Measurements from ENCODE around the gene ANGPTL8. TPM values are rescaled to one million over a fixed set of nuclear protein-coding genes. Genes with fewer than 3 reads are reported as not detected.

The ANGPTL8 gene
- total and polyA plus RNA-seq, 2 donors, result 0.16 TPM; not detected in 1

DNA sequence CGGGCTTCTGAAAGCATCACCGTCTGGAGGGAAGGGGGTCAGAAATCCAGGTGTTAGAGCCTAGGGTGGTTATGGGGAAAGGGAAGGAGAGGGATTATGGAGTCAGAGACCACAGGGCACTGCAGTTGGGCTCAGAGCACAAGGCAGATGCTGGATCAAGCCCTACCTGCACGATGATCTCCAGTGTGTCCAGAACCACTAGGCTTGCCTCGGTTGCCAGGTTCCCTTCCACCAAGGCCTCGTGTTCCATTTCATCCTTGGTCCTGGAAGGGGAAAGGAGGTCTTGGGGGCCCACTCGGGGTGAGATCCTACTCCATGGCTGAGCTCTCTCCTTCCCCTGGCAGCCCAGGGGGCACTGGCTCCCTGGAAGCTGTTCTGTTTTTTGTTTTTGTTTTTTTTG, 25.0 kb upstream of the ANGPTL8 start:
- H3K9me3 ChIP-seq (ENCODE audit: control insufficient read depth in 2 of 2, insufficient read depth in 1 of 2, low read length in 1 of 2), result peaks cover 0 to 10% of the 10 kb centered on the region in 2 donors
- H3K27ac ChIP-seq (ENCODE audit: low read depth in 1 of 2, low read length in 1 of 2), result no peak overlapping the region
- no peaks in the 10 kb centered on the region for H3K27me3 ChIP-seq (ENCODE audit: control insufficient read depth in 2 of 2, insufficient read depth in 1 of 2, low read length in 1 of 2)
- DNase-seq (ENCODE audit: low read depth in 6 of 9, low spot score in 9 of 9), result no peak
- H3K4me3 ChIP-seq (ENCODE audit: low read length in 2 of 2), result no peak overlapping the region
- H3K4me1 ChIP-seq (ENCODE audit: control insufficient read depth in 2 of 2, insufficient read depth in 2 of 2, low read length in 2 of 2), result no peaks in the 10 kb centered on the region
- WGBS, result 97% methylated on average over 6 of the region's 6 CpGs
- no peaks in the 10 kb centered on the region for H3K36me3 ChIP-seq (ENCODE audit: control insufficient read depth in 2 of 2, insufficient read depth in 2 of 2, low read length in 1 of 2)

DNA sequence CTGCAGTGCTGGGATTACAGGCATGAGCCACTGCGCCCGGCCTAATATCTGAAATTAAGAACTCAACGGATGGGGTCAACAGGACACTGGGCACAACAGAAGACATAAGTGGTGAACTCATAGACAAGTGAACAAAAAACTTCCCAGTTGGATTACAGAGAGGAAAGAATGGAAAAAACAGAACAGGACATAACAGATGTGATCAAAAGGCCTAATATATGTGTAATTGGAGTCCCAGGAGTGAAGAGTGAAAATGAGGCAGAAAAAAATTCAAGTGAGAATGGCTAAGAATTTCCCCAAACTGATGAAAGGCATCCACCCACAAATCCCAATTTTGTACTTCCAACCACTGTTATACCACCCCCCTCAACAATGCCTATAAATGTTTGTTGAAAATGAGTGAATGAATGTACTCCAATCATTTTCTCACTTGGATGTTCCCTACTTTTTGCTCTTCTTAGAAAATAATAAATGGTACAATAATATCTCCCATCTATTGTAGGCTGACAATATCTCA, 18.3 kb upstream of the ANGPTL8 start:
- no peaks in the 10 kb centered on the region for H3K27me3 ChIP-seq (ENCODE audit: control insufficient read depth in 2 of 2, insufficient read depth in 1 of 2, low read length in 1 of 2)
- peaks cover 0 to 5% of the 10 kb centered on the region in 2 donors for H3K36me3 ChIP-seq (ENCODE audit: control insufficient read depth in 2 of 2, insufficient read depth in 2 of 2, low read length in 1 of 2)
- H3K4me1 ChIP-seq (ENCODE audit: control insufficient read depth in 2 of 2, insufficient read depth in 2 of 2, low read length in 2 of 2), result no peaks in the 10 kb centered on the region
- H3K4me3 ChIP-seq (ENCODE audit: low read length in 2 of 2), result no peak overlapping the region
- H3K27ac ChIP-seq (ENCODE audit: low read depth in 1 of 2, low read length in 1 of 2), result no peak overlapping the region
- DNase-seq (ENCODE audit: low read depth in 6 of 9, low spot score in 9 of 9), result no peak
- WGBS, result over 99% methylated on average over 3 of the region's 3 CpGs
- H3K9me3 ChIP-seq (ENCODE audit: control insufficient read depth in 2 of 2, insufficient read depth in 1 of 2, low read length in 1 of 2), result peaks cover 0 to 2% of the 10 kb centered on the region in 2 donors

DNA sequence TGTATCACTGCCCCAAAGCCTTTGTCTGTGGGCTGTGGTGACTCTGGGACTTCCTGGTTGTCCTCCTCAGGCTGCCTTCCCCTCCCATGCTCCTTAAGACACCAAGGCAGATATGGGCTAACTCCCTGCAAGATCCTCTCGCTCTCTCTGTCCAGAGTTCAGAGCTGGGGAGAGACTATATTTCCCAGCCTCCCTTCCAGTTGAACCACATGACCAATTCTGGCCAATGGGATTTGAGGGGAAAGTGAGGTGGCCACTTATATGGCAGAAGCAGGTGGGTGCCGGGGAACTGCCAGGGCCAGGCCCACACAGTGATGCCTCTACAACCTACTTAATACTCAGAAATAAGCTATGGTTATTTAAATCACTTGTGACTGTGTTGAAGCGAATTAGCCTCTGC, 16.2 kb upstream of the ANGPTL8 start:
- WGBS, result 96% methylated on average over 3 of the region's 3 CpGs
- Histone ChIP-seq H3K27ac (ENCODE audit: low read depth in 1 of 2, low read length in 1 of 2) (no peak overlapping the region), H3K4me1 (ENCODE audit: control insufficient read depth in 2 of 2, insufficient read depth in 2 of 2, low read length in 2 of 2) (no peaks in the 10 kb centered on the region), H3K27me3 (ENCODE audit: control insufficient read depth in 2 of 2, insufficient read depth in 1 of 2, low read length in 1 of 2) (no peaks in the 10 kb centered on the region), H3K4me3 (ENCODE audit: low read length in 2 of 2) (no peak overlapping the region), H3K36me3 (ENCODE audit: control insufficient read depth in 2 of 2, insufficient read depth in 2 of 2, low read length in 1 of 2) (peaks cover 0 to 5% of the 10 kb centered on the region in 2 donors), H3K9me3 (ENCODE audit: control insufficient read depth in 2 of 2, insufficient read depth in 1 of 2, low read length in 1 of 2) (peaks cover 0 to 6% of the 10 kb centered on the region in 2 donors)
- no peak for DNase-seq (ENCODE audit: low read depth in 6 of 9, low spot score in 9 of 9)

DNA sequence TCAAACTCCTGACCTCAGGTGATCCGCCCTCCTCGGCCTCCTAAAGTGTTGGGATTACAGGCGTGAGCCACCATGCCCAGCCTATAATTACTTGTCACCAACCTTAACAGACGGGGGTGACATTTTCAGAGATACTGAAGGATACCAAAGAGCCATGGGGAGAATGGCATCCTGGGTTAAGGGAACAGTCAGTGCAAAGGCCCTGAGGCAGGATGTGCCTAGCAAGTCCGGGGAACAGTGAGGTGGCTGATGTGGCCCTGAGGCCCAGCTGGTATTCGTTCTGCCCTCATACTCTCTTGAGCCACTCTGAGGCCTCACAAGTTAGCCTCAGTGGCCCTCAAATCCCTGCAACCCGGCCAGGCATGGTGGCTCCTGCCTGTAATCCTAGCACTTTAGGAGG, 15.0 kb upstream of the ANGPTL8 start:
- H3K27me3 ChIP-seq (ENCODE audit: control insufficient read depth in 2 of 2, insufficient read depth in 1 of 2, low read length in 1 of 2), result no peaks in the 10 kb centered on the region
- no peak overlapping the region for H3K4me3 ChIP-seq (ENCODE audit: low read length in 2 of 2)
- H3K9me3 ChIP-seq (ENCODE audit: control insufficient read depth in 2 of 2, insufficient read depth in 1 of 2, low read length in 1 of 2), result peaks cover 0 to 6% of the 10 kb centered on the region in 2 donors
- no peak for DNase-seq (ENCODE audit: low read depth in 6 of 9, low spot score in 9 of 9)
- H3K4me1 ChIP-seq (ENCODE audit: control insufficient read depth in 2 of 2, insufficient read depth in 2 of 2, low read length in 2 of 2), result no peaks in the 10 kb centered on the region
- H3K36me3 ChIP-seq (ENCODE audit: control insufficient read depth in 2 of 2, insufficient read depth in 2 of 2, low read length in 1 of 2), result peaks cover 0 to 5% of the 10 kb centered on the region in 2 donors
- H3K27ac ChIP-seq (ENCODE audit: low read depth in 1 of 2, low read length in 1 of 2), result no peak overlapping the region
- WGBS, result 96% methylated on average over 7 of the region's 7 CpGs

DNA sequence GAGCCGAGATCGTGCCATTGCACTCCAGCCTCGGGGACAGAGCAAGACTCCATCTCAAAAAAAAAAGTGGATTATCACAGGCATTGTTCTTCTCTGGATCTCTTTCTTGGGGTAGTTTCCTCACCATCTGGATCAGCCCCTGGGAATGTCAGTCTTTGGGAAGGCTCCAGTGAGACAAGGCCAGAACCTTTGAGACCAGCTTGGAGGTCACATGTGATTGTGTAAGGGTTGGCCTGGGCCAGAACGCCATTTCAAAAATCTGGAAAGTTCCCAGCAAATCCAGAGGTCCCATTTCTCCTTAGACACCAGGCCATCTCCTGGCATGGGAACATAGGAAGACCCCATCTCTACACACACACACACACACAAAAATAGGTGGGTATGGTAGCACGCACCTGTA, 14.2 kb upstream of the ANGPTL8 start:
- Histone ChIP-seq H3K36me3 (ENCODE audit: control insufficient read depth in 2 of 2, insufficient read depth in 2 of 2, low read length in 1 of 2) (peaks cover 0 to 5% of the 10 kb centered on the region in 2 donors), H3K4me1 (ENCODE audit: control insufficient read depth in 2 of 2, insufficient read depth in 2 of 2, low read length in 2 of 2) (no peaks in the 10 kb centered on the region), H3K9me3 (ENCODE audit: control insufficient read depth in 2 of 2, insufficient read depth in 1 of 2, low read length in 1 of 2) (peaks cover 0 to 6% of the 10 kb centered on the region in 2 donors), H3K4me3 (ENCODE audit: low read length in 2 of 2) (no peak overlapping the region), H3K27me3 (ENCODE audit: control insufficient read depth in 2 of 2, insufficient read depth in 1 of 2, low read length in 1 of 2) (no peaks in the 10 kb centered on the region), H3K27ac (ENCODE audit: low read depth in 1 of 2, low read length in 1 of 2) (no peak overlapping the region)
- over 99% methylated on average over 5 of the region's 5 CpGs for WGBS
- DNase-seq (ENCODE audit: low read depth in 6 of 9, low spot score in 9 of 9), result no peak

DNA sequence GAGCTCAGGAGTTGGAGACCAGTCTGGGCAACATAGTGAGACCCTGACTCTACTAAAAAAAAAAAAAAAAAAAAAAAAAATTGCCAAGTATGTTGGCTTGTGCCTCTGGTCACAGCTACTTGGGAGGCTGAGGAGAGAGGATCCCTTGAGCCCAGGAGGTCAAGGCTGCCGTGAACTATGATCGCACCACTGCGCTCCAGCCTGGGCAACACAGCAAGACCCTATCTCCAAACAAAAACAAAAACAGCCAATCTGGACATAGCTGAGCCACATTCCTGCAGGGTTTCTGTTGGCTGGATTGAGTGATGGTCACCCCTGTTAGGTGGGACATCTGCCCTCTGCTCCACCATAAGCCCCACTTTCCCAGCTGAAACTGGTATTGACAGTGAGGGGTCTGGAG, 13.6 kb upstream of the ANGPTL8 start:
- no peak overlapping the region for H3K27ac ChIP-seq (ENCODE audit: low read depth in 1 of 2, low read length in 1 of 2)
- H3K36me3 ChIP-seq (ENCODE audit: control insufficient read depth in 2 of 2, insufficient read depth in 2 of 2, low read length in 1 of 2), result peaks cover 0 to 5% of the 10 kb centered on the region in 2 donors
- H3K27me3 ChIP-seq (ENCODE audit: control insufficient read depth in 2 of 2, insufficient read depth in 1 of 2, low read length in 1 of 2), result no peaks in the 10 kb centered on the region
- no peaks in the 10 kb centered on the region for H3K4me1 ChIP-seq (ENCODE audit: control insufficient read depth in 2 of 2, insufficient read depth in 2 of 2, low read length in 2 of 2)
- WGBS, result 98% methylated on average over 3 of the region's 3 CpGs
- peaks cover 0 to 5% of the 10 kb centered on the region in 2 donors for H3K9me3 ChIP-seq (ENCODE audit: control insufficient read depth in 2 of 2, insufficient read depth in 1 of 2, low read length in 1 of 2)
- DNase-seq (ENCODE audit: low read depth in 6 of 9, low spot score in 9 of 9), result no peak
- H3K4me3 ChIP-seq (ENCODE audit: low read length in 2 of 2), result no peak overlapping the region

DNA sequence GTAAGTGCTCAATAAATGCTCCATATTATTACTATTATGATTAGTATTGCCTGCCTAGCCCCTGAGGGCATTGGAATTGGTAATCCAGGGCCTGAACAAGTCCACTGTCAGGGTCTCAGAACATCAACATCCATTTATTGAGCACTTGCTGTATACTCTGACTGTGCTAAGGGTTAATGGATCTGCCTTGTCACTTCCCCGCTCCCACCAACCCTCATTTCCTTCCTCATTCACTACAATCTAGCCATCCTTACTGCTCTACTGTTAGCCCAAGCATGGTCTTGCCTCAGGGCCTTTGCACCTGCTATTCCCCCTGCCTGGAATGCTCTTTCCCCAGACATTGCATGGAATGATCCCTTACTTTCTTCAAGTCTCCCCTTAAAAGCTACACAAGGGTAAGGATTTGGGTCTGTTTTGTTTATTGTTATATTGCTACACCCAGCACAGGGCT, 12.7 kb upstream of the ANGPTL8 start:
- peaks cover 0 to 3% of the 10 kb centered on the region in 2 donors for H3K36me3 ChIP-seq (ENCODE audit: control insufficient read depth in 2 of 2, insufficient read depth in 2 of 2, low read length in 1 of 2)
- H3K4me3 ChIP-seq (ENCODE audit: low read length in 2 of 2), result no peak overlapping the region
- no peaks in the 10 kb centered on the region for H3K27me3 ChIP-seq (ENCODE audit: control insufficient read depth in 2 of 2, insufficient read depth in 1 of 2, low read length in 1 of 2)
- WGBS, result 32% methylated on average over 1 of the region's 1 CpG
- H3K4me1 ChIP-seq (ENCODE audit: control insufficient read depth in 2 of 2, insufficient read depth in 2 of 2, low read length in 2 of 2), result no peaks in the 10 kb centered on the region
- no peak overlapping the region for H3K27ac ChIP-seq (ENCODE audit: low read depth in 1 of 2, low read length in 1 of 2)
- no peak for DNase-seq (ENCODE audit: low read depth in 6 of 9, low spot score in 9 of 9)
- H3K9me3 ChIP-seq (ENCODE audit: control insufficient read depth in 2 of 2, insufficient read depth in 1 of 2, low read length in 1 of 2), result peaks cover 0 to 3% of the 10 kb centered on the region in 2 donors

DNA sequence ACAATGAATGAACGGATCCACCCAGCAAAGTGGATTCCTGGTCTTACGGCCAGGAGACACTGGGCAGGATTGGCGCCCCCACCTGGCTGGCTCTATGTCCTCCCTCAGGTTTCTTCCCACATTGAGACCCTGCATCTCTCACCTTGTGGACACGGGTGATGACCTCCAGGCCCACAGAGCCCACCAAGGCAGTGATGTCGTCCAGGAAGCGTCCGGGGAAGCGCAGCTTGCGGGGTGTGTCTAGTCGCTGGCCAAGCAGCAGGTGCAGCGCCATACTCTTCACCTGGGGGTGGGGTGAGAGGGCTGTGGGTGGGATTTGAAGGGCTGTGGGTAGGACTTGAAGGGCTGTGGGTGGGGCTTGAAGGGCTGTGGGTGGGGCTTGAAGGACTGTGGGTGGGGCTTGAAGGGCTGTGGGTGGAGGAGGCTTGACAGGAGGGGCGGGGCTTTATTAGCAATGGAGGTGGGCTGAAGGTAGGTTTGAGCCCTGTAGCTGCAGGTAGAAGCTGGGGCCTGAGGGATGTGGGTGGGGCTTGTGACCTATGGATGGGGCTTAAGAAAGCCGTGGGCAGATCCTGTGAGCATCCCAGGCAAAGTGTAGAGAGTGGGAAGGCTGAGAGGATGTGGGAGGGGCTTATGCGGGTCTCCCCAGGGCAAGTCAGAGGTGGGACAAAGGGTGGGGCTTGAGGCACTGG, 12.1 kb upstream of the ANGPTL8 start:
- Histone ChIP-seq H3K27me3 (ENCODE audit: control insufficient read depth in 2 of 2, insufficient read depth in 1 of 2, low read length in 1 of 2) (no peaks in the 10 kb centered on the region), H3K4me1 (ENCODE audit: control insufficient read depth in 2 of 2, insufficient read depth in 2 of 2, low read length in 2 of 2) (no peaks in the 10 kb centered on the region), H3K4me3 (ENCODE audit: low read length in 2 of 2) (no peak overlapping the region), H3K27ac (ENCODE audit: low read depth in 1 of 2, low read length in 1 of 2) (no peak overlapping the region), H3K9me3 (ENCODE audit: control insufficient read depth in 2 of 2, insufficient read depth in 1 of 2, low read length in 1 of 2) (peaks cover 0 to 3% of the 10 kb centered on the region in 2 donors), H3K36me3 (ENCODE audit: control insufficient read depth in 2 of 2, insufficient read depth in 2 of 2, low read length in 1 of 2) (no peaks in the 10 kb centered on the region)
- 96% methylated on average over 14 of the region's 14 CpGs for WGBS
- no peak for DNase-seq (ENCODE audit: low read depth in 6 of 9, low spot score in 9 of 9)

DNA sequence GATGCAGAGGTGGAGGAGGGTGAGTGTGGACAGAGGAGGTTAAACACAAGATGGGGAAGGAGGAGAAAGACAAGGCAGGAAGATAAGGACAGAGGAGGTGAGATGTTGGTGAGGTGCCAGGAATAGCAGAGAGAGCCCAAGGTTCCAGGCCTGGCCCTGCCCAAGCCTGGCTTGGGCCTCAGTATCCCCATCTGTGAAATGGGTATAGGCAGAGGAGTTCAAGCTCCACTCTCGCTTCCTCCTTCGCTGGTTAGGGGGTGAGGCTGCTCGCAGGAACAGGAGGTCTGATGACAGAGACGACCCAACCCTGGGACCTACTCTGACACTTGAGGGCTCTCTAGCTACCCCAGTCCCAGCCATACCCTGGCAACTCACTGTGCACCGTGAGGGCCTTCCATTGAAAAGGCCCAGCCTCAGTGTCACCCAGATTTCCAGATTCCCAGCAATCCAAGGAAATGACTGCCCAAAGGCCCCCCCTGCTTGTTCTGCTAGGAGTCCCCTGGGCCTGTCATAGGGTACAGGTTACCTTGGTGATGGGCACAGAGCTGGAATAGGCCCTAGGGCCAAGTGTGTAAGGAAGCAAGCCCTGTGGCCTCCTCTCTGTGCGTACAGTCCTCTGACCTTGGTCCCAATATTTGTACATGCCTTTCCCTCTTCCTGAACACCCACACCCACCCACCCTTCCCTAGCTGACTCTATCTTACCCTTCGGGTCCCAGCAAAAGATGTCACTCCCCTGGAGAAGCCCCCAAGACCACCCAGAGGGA, 8.6 kb upstream of the ANGPTL8 start:
- H3K9me3 ChIP-seq (ENCODE audit: control insufficient read depth in 2 of 2, insufficient read depth in 1 of 2, low read length in 1 of 2), result peaks cover 0 to 3% of the 10 kb centered on the region in 2 donors
- WGBS, result 94% methylated on average over 7 of the region's 7 CpGs
- no peak overlapping the region for H3K4me3 ChIP-seq (ENCODE audit: low read length in 2 of 2)
- no peak for DNase-seq (ENCODE audit: low read depth in 6 of 9, low spot score in 9 of 9)
- H3K36me3 ChIP-seq (ENCODE audit: control insufficient read depth in 2 of 2, insufficient read depth in 2 of 2, low read length in 1 of 2), result no peaks in the 10 kb centered on the region
- H3K27me3 ChIP-seq (ENCODE audit: control insufficient read depth in 2 of 2, insufficient read depth in 1 of 2, low read length in 1 of 2), result no peaks in the 10 kb centered on the region
- no peak overlapping the region for H3K27ac ChIP-seq (ENCODE audit: low read depth in 1 of 2, low read length in 1 of 2)
- no peaks in the 10 kb centered on the region for H3K4me1 ChIP-seq (ENCODE audit: control insufficient read depth in 2 of 2, insufficient read depth in 2 of 2, low read length in 2 of 2)

Data from thymus (tissue), 11 donors.